Thyroid gland (tissue), 4 donors: ENCODE measurements around the gene KCNJ9.

ENCODE experiments used
- POLR2A ChIP-seq, 2 donors: fragments of 450-650 bp; IDR thresholded peaks; one replicate each; pipeline ENCODE4 v1.6.1; 2017; ENCODE audit warnings: antibody characterized with exemption in 2 of 2, mild to moderate bottlenecking in 2 of 2, moderate library complexity in 1 of 2
- TF ChIP-seq, protein P1 (sequence below), 6 experiments: fragments of 200-600 bp in 3 of 6; fragments of 450-650 bp in 3 of 6; sonication (generic) in 3 of 6; IDR thresholded peaks; one replicate each; pipeline ENCODE4 v1.5.1; 2016 to 2019; ENCODE audit warnings: antibody characterized with exemption in 6 of 6, mild to moderate bottlenecking in 2 of 6, inconsistent platforms in 1 of 6, moderate library complexity in 1 of 6

DNA sequence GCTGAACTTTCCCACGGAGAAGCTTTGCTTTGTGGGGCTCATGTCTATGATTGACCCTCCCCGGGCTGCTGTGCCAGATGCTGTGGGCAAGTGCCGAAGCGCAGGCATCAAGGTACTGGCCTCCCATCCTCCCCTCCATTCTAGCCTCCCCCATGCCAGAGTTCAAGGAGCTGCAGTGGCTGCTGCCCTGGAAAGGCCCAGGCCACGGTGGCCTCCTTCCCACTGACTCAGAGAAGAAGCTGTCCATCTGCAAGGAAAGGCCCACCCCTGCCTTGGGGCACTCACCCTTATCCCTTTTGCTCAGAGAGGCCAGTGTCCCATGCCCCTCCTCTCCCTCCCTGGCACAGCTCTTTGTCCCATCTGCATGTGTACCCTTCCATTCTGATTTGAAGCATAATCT is 49.1 kb downstream of the KCNJ9 start:
- TF ChIP-seq, protein P1, sequence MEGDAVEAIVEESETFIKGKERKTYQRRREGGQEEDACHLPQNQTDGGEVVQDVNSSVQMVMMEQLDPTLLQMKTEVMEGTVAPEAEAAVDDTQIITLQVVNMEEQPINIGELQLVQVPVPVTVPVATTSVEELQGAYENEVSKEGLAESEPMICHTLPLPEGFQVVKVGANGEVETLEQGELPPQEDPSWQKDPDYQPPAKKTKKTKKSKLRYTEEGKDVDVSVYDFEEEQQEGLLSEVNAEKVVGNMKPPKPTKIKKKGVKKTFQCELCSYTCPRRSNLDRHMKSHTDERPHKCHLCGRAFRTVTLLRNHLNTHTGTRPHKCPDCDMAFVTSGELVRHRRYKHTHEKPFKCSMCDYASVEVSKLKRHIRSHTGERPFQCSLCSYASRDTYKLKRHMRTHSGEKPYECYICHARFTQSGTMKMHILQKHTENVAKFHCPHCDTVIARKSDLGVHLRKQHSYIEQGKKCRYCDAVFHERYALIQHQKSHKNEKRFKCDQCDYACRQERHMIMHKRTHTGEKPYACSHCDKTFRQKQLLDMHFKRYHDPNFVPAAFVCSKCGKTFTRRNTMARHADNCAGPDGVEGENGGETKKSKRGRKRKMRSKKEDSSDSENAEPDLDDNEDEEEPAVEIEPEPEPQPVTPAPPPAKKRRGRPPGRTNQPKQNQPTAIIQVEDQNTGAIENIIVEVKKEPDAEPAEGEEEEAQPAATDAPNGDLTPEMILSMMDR (IDR thresholded peaks at IDR 0.05): no peak
- no peak for TF ChIP-seq POLR2A (IDR thresholded peaks at IDR 0.05)
